NCI-H2107 treated with DMSO at 0.1 percent for 48 hours (cell line): Measurements from ENCODE around the gene SH3BP5L.

Source experiments
- DNase-seq: peaks from one replicate; lab custom pipeline; 2025; ENCODE audit not compliant: unreplicated experiment; lab: John Stamatoyannopoulos, UW

SH3BP5L gene

DNA sequence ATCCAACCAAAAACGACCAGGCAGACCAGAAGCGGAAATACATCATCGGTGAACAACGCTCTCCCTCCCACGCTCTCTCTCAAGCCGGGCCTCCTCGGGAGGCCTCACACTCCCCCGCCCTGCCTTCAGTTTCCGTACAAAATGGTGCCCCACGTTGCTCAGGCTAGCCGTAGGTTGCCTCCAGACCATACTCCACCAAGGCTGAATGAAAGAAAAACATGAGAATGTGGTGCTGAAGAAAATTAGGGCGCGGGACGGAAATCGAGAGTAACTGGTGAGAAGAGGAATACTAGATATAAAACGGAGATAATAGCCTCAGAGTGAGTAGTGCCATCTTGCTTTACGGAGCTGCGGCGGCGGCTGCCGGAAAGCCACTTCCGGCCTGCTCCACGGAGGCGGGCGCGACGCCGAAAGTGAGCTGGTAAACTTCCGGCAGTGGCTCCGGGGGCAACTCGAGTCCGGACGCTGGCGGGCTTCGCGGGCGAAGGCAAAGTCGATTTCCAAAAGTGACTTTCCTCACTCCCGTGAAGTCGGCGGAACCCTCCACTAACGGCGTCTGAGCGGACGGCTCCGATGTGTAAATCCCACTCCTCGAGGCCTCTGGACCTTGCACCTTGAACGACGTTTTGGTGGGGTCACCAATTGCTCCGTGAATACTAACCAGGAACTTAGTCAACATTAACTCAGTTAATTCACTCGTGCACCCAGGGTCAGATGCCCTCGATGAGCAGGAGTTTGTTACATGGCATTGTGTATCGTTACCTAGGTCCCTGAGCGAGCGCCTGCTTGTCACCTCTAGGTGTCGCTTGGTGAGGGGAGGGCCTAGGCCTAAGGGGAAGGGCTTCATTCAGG, at the start of gene SH3BP5L:
TSS of gene SH3BP5L (minus strand) at position 7 of the 852 bp plus-strand sequence. CDS start 980 bp downstream, outside the sequence.
- peak; percentile 97 for DNase-seq

DNA sequence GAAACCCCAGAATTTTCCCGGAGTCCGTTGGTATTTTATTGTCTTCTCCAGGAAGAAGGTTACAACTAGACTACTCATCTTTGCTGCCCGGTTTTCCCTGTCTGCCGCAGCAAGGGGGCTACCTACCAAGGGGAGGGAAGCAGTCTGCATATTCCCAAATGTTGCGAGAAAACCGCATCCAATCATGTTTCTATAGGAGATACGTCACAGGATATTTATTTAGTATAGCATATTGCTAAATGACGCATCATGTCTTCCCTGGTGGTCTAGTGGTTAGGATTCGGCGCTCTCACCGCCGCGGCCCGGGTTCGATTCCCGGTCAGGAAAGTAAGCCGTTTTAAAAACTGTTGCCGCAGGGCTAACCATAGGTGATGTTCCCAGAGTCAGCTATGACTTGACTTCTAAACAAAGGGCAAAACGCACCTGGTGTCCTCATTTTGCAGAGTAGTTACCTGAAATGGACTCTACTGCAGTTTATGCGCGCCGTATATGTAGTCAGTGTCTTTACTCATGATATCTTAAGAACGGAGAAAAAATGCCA, 48.3 kb upstream of the SH3BP5L start:
- DNase-seq = peak; percentile 95

DNA sequence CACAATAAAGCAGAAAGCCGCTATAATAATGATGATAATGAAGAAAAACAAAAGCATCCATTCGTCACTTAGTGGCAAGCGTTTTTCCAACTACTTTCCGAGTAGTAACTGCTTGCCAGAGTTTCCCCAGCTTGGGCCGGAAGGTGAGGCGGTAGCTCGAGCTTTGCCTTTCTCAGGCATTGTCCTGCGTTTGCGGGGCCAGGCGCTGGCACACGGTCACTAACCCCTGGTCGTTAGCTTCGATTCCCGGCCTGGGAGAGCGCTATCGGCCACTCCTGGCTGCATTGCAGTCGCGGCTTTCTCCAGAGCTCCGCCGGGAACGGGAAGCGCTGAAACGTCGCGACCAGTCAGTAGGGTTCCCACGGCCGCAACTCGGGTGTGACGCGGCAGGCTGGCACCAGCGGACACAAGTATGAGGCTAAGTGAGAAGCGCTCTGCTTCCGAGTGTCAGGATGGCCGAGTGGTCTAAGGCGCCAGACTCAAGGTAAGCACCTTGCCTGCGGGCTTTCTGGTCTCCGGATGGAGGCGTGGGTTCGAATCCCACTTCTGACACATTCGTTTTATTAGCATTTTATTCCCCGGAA, 47.8 kb upstream of the SH3BP5L start:
- peak; percentile 92 for DNase-seq

DNA sequence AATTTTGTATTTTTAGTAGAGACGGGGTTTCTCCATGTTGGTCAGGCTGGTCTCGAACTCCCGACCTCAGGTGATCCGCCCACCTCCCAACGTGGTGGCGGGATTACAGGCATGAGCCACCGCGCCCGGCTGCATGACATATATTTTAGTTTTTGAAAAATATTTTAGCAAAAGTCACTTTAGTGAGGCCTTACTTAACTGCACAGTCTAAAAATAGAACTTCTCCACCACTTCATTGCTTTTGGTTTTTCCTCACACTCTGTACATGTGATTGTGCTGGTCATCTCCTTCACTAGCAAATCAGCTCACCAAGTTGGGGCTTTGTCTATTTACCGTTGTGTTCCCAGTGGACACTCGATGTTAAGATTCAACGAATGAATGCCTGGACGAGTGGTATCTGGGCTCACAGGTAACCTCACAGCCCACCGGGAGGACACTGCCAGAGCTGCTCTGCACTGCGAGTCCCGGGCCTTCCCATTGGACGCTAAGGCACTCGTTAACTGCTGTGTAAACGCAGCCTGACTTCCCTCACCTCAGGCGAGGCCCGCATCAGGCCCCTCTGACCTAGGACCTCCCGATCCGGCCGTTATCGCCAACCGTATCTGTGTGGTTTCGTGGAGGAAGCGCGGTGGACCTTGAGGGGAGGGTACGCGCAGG, 47.2 kb upstream of the SH3BP5L start:
- DNase-seq = peak; percentile 32

DNA sequence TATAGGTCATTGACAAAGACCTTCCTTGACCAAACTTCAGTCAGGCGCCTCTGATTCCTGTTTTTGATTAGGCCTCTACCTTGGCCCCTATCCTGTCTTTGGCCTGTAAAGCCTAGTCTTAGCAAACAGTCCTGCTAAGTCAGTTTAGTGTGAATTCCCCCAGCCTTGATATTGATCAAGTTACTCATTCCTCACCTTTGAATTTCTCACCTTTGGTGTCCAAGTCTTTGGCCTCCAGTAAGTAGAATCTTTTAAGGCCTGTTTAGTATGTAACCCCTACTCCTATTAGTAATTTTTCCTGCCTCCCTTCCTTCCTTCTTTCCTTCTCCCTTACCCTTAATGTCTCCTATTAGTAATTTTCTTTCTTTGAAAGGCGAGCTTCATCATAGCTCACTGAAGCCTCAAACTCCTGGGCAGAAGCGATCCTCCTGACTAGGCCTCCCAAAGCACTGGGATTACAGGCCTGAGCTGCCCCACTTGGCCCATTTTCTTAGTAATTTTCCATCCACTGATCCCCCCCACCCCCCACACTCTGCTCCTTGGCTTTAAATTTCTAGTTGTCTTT, 46.2 kb upstream of the SH3BP5L start:
- DNase-seq = no peak

DNA sequence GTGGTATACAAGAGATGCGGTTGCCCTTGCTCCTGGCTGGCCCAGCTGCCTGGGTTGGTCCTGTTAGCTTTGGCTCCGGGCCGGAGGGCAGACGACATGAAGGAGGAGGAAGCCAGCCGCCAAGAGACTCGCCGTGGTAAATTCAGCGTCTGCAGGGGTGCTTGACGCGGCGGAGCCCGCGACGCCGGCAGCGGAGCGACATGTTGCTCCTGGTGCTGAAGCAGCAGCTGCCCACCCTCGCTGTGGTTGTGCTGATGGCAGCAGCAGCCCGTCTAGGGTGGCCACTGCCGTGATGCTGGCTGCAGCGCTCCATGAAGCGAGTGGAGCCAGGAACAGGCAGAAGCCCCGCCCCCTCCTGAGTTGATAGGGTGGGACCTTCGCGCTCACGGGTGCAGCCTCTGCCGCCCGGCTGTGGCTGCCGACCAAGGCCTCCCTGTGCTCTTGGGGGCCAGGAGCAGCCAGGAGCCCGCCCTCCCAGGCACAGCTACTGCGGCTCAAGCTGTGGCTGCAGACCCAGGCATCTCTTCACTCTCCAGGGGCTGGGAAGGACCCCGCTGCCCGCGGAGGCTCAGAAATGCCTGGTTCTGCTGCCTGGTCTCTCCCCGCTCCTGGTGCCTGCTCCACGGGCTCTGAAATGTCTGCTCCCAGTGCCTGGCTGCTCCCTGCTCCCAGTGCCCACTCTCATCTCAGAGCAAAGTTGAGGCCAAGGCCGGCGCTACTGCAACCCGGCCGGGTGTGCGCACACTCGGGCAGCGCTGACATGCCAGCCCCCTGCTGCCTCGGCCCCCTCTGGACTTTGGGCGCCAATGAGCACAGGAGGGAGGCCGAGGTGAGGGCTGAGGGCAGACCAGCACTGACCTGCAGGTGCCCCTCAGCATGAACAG, 37.5 kb upstream of the SH3BP5L start:
- DNase-seq = peak; percentile 54

DNA sequence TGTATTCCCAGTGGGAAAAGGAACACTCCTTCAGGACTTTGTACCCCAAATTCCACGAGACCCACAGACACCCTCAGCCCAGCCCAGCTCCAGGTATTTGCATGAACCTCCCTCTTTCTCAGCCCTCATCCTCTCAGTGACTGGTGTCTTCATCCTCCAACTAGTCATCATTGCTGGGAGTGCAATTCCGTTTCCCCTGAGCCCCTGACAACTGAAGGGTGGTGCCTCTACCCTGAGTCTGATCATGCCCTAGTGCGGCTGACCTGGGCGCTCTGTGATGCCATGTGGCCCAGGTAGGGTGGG, 36.9 kb upstream of the SH3BP5L start:
- DNase-seq = no peak

DNA sequence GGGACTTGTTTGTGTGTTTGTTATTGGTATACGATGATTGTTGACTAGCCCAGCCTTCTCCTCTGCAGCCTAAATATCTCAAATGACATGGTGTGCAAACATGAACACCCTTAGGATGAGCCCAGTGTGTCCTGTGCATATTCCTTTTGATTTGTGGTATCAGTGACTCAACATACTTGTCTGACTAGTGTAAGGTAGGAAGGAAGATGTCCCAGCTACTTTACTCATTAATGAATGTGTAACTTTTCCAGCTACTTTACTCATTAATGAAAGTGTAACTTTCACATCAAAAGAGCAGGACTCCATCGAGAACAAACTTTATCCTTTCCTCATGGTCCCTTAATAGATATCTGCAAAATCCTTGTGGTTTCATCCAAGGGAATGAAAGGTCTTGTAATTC, 35.9 kb upstream of the SH3BP5L start:
- no peak for DNase-seq

DNA sequence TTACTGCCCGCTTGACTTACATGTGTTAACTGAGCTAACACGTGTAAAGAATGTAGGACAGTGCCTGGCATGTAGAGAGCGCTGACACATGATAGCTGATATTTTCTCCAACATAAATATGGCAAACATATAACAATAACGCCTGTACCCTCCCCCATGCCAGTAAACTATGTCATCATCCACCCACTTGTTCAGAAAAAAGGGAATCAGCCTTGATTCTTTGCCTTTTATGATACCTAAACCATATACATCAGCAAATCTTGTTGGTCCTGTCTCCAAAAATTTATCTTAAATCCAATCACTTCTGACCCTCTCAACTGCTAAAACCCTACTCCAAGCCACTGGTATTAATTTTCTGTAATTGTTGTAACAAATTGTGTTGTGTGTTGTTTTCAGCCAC, 34.3 kb upstream of the SH3BP5L start:
- no peak for DNase-seq

DNA sequence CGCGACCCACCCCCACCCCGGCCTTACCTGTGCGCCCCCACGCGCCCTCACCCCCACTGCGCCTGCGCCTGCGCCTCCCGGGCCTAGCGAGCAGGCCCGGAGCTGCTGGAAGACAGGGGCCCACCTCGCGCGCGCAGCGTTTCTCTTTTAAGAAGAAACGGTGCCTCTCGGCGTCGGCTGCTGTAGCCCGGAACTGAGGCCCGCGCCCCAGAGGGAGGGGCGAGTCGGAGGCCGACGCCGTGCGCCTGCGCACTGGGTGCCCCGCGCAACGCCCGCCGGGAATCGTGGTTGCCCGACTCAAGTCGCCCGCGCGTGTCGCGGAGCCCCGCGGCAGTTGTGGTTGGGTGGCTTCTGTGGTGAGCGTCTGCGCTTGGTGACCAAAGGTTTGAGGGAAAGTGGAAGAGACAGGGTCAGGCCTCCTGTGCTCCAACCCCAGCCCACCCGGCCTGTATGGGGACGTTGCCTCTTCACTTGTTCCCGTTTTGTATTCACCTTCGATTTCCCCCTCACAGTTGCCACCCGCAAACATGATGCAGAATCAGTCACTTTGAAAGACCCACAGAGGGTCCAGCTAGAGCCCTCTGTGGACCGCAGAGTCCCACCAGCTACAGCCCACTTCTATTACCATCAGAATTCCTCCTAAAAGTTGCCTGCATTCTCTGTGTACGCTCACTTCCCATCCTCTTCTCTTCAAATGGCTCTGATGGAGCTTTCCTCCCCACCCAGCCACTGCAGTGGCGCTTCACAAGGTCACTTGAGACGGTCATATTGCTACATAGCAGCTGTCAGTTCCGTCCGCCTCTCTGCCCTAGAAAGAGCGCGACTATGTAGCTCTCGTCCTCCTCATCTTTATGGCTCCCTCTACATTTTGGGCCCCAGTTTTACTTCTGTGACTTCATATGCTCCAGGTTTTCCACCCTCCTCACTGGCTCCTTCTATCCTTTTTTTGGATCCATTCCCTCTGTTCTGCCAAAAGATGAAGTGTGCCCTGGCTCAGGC, 33.5 kb upstream of the SH3BP5L start, which contains the start of gene ZNF692:
TSS of gene ZNF692 (minus strand) at position 195 of the 999 bp plus-strand sequence. CDS start 776 bp downstream, outside the sequence.
- DNase-seq = peak; percentile 87

DNA sequence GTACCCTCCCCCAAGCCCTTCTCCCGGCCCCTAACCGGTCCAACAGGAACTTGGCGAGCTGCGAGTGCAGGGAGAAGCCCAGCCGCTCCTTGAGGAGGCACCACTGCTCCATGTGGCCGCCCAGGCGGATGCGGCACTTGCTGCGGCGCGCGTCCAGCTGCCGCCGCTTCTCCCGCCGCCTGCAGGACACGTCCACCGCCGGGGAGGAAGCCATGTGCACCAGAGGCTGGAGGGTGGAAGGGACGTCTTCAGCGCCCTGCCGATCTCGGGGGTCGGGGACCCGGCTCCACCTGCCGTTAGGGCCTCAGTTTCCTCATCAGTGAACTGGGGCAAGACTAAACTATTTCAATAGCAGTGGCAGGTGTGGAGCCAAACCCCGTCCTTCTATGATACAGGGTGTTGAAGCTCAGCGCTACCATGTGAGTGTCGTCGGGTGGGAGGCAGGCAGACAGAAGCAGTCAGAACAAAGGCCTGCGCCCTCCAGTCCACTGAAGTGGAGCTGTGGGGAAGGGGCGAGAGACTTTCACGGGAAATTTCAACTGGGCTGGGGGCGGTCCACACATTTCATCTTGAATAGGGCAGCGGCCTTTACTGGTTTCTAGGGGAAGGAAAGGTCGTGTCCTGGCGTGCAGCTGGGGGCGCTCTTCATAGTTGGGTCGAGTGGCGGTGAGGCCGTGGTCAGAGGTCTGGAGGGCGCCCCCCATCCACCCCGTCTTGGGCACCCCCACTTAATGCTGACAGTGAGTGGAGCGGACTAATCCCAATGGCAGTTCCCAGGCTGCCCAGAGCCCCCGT, 32.6 kb upstream of the SH3BP5L start:
- DNase-seq = peak; percentile 68

DNA sequence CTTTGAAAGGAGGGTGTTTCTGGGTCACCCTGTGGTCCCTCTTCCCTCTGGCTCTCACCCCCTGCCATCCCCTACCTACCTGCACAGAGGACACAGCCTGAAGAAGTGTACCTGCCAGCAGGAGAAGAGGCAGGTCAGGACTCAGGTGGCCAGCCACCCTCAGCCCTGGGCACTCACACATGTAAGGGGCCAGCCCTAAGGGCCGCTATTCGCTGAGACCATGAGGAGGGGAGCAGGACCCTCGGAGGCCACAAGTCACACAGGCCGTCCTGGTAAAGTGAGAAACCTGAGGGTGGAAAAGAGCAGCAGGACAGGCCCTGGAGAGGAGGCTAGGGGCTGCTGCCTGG, 32.0 kb upstream of the SH3BP5L start:
- no peak for DNase-seq

DNA sequence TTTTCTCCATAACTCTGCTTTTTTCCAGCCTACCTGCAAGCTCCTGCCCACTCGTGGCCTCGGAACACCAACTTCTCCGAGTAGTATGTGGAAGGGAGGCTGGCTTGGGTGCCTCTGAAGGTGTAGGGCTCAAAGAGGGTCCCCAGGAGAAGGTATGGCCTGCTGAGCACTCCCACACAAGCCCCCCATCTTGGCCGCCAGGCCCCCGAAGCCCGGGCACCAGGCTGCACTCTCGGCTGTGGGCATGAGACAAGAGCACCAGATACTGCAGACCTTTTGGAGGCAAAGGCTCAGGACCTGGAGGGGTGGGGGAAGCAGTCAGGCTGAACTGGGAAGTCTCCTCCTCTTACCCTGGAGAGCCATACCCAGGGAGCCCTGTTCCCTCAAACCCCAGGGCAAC, 31.5 kb upstream of the SH3BP5L start:
- DNase-seq = no peak

DNA sequence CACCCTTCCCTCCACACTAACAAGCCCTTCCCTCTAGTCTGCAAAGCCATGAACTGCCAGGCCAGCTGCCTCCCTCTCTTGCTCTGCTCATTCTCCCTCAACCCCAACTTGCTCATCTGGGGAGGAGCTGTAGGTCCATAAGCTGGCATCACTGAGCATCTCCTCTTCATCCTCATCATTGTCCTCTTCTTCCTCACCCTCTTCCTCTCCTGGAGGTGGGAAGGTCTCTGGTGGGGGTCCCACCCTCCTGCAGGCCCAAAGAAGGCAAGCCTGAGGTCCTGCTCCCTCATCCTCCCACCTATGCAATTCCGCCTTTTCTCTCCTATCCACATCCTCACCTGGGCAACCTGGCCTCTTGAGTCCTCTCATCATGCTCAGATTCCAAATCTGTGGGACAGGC, 30.5 kb upstream of the SH3BP5L start:
- DNase-seq = no peak

DNA sequence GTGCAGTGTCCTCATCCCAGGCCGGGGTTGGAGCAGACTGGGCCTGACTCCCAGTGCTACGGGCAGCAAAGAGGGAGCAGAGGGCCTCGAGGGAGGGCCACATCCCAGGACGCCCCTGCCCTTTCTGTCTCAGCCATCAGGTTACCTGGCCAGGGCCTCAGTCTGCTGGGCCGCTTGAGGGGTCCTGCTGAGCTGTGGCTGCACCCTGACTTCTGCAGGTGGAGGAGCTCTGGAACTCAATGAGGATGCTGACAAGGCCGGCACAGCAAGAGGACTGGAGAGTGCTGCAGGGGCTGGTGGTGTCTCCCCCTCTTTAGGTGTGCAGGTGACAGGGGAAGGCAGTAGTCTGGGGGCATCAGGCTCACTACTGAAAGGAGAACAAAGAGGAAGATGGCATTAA, 29.9 kb upstream of the SH3BP5L start:
- no peak for DNase-seq

DNA sequence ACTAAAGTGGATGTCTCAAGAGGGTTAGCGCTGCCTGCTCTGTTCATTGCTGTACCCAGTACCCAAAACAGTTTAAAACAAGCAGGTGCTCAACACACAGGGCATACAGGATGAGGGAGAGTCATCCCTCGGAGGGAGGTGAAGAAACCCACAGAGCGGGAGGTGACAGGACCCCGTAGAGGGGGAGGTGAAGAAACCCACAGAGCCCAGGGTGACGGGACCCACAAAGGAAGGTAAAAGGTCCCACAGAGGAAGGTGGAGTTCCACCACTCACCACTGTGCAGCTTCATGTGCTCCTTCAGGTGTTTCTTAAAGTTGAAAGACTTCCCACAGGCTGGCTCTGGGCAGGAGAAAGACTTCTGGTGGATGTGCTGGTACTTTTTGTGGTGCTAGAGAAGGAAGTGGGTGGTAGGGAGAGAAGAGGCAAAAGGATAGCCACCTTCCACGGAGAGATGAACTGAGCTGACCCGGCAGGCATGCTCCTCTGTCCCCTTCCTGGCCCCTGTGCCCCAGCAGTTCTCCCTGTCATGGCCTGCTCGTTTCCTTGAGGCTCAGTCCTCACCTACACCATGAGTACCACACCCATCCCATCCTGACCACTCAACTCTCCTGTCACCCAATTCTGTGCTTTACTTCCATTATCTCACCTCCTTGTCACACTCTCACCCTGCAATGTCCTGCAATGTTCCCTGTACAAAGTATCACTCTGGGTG, 28.1 kb upstream of the SH3BP5L start:
- no peak for DNase-seq

DNA sequence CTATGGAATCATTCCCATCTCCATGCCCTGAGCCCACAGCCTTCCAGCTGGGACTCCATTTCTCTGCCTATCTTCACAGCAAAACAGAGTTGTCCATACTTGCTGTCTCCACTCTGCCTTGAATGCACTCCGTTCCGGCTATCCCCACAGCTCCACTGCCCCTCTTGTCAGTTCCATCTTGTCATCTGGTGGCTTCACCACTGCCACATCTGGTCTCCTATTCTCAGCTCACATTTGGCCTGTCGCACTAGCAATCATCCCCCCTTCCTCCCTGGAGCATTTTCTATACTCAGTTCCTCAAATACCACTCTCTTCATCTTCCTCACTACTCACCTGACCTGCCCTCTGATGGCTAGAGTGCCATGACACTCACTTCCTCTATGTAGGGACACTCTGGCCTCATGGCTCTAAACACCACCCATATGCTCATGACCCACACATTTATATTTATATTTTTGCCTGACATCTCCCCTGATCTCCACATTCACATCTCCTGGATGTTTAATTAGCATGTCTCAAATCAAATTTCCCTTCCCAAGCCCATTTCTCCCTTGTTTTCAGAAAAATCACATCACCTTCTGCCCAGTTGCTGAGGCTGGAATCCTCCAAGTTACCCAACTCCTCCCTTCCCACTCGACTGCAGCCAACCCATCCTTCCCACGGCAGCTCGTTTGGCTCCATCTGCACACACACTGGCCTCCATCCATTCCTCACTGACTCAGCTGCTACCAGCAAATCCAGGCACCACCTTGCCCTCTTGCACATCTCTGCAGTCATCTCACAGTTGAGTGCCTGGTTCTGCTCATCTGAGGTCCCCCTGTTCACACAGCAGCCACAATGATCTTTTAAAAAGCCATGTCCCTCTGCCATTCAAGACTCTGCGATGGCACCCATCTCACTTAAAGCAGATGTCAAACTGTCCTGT, 27.0 kb upstream of the SH3BP5L start:
- DNase-seq = no peak
